BLaER1 treated with 17β-estradiol and CSF1 and Interleukin-3, amounts not matched to agents 10 nM and 100 nM (cell line): ENCODE measurements around the gene EBLN2.

Experiments
- H3K27ac ChIP-seq, 11 experiments: shearing (Covaris generic); formaldehyde crosslinking; 2 replicates each; pipeline ENCODE4 v1.8.1; 2022
- H3K27me3 ChIP-seq, 11 experiments: shearing (Covaris generic); formaldehyde crosslinking; 2 replicates each; pipeline ENCODE4 v1.8.1; 2022
- H3K36me3 ChIP-seq, 11 experiments: shearing (Covaris generic); formaldehyde crosslinking; 2 replicates each; pipeline ENCODE4 v1.8.1; 2022
- H3K4me1 ChIP-seq, 10 experiments: shearing (Covaris generic); formaldehyde crosslinking; 2 replicates each; pipeline ENCODE4 v1.8.1; 2022
- H3K4me2 ChIP-seq, 11 experiments: shearing (Covaris generic); formaldehyde crosslinking; 2 replicates each; pipeline ENCODE4 v1.8.1; 2022
- H3K4me3 ChIP-seq, 10 experiments: shearing (Covaris generic); formaldehyde crosslinking; 2 replicates each; pipeline ENCODE4 v1.8.1; 2022
- H3K9ac ChIP-seq, 11 experiments: shearing (Covaris generic); formaldehyde crosslinking; 2 replicates each; pipeline ENCODE4 v1.8.1; 2022
- H3K9me3 ChIP-seq, 11 experiments: shearing (Covaris generic); formaldehyde crosslinking; replicated peaks in 1 of 11; 2 replicates each; pipeline ENCODE4 v1.8.1; 2022
- H4K20me1 ChIP-seq, 11 experiments: shearing (Covaris generic); formaldehyde crosslinking; 2 replicates each; pipeline ENCODE4 v1.8.1; 2022
- Cebpa-rat ChIP-seq, 11 experiments: shearing (Covaris generic); IDR thresholded peaks; 2 replicates each; pipeline ENCODE4 v1.8.1; 2022

Gene EBLN2

GRCh38 chr3:73061416-73061815, at the start of gene EBLN2:
TSS of gene EBLN2 (plus strand) at chr3:73061659. CDS start at chr3:73062082, 423 bp downstream.
- no peak for TF ChIP-seq Cebpa-rat (IDR thresholded peaks at IDR 0.05)
- Histone ChIP-seq H3K9ac (no peak within 1 kb of the TSS), H3K4me1 (peaks cover 0 to 21% (median 0%) of the 10 kb centered on the region in 10 experiments; a peak in 4 of 20 replicates), H3K27me3 (no peaks in the 10 kb centered on the region), H3K27ac (no peak within 1 kb of the TSS), H3K36me3 (peaks cover 59 to 83% (median 70%) of the 10 kb centered on the region in 11 experiments), H4K20me1 (peaks cover 16 to 70% (median 44%) of the 10 kb centered on the region in 11 experiments; a peak in 21 of 22 replicates), H3K9me3 (no peaks in the 10 kb centered on the region), H3K4me2 (no peak within 1 kb of the TSS), H3K4me3 (no peak within 1 kb of the TSS)

GRCh38 chr3:73018298-73018697, 43.2 kb upstream of the EBLN2 start:
- no peaks in the 10 kb centered on the region for H3K9me3 ChIP-seq
- peaks cover 42 to 94% (median 79%) of the 10 kb centered on the region in 11 experiments for H3K36me3 ChIP-seq
- peaks cover 99 to 100% (median 100%) of the 10 kb centered on the region in 11 experiments; a peak in 20 of 22 replicates for H4K20me1 ChIP-seq

GRCh38 chr3:73018790-73019441, 42.5 kb upstream of the EBLN2 start:
- H3K4me3 ChIP-seq, result no peak overlapping the region
- H3K27ac ChIP-seq, result no peak overlapping the region
- H3K27me3 ChIP-seq, result no peaks in the 10 kb centered on the region
- no peak overlapping the region for H3K9ac ChIP-seq
- no peak for TF ChIP-seq Cebpa-rat (IDR thresholded peaks at IDR 0.05)
- no peak overlapping the region for H3K4me2 ChIP-seq
- peaks cover 0 to 13% (median 0%) of the 10 kb centered on the region in 10 experiments; a peak in 3 of 20 replicates for H3K4me1 ChIP-seq
- no peaks in the 10 kb centered on the region for H3K9me3 ChIP-seq
- peaks cover 42 to 91% (median 74%) of the 10 kb centered on the region in 11 experiments for H3K36me3 ChIP-seq
- H4K20me1 ChIP-seq, result peaks cover 95 to 100% (median 99%) of the 10 kb centered on the region in 11 experiments; a peak in 20 of 22 replicates

More at GRCh38 chr3:73018298-73018697, 43.2 kb upstream of the EBLN2 start:
- H3K9ac ChIP-seq, result no peak overlapping the region
- H3K4me2 ChIP-seq, result no peak overlapping the region
- H3K4me1 ChIP-seq, result peaks cover 0 to 12% (median 0%) of the 10 kb centered on the region in 10 experiments; a peak in 3 of 20 replicates
- H3K4me3 ChIP-seq, result no peak overlapping the region
- H3K27me3 ChIP-seq, result no peaks in the 10 kb centered on the region
- H3K27ac ChIP-seq, result no peak overlapping the region
- TF ChIP-seq Cebpa-rat (IDR thresholded peaks at IDR 0.05), result no peak

- Histone ChIP-seq H3K4me3 (no peak overlapping the region), H3K9ac (peak overlapping the region in 1 of 11 experiments; percentile 3; a peak in 1 of 22 replicates), H3K4me2 (no peak overlapping the region), H3K4me1 (peaks cover 0 to 33% (median 0%) of the 10 kb centered on the region in 10 experiments; a peak in 5 of 20 replicates), H3K9me3 (0 out of 22 replicates have a peak, but pooled peaks cover 0 to 3% (median 0%) of the 10 kb centered on the region in 11 experiments), H3K27me3 (no peaks in the 10 kb centered on the region), H4K20me1 (peaks cover 92 to 100% (median 98%) of the 10 kb centered on the region in 11 experiments; a peak in 20 of 22 replicates), H3K27ac (no peak overlapping the region), H3K36me3 (peaks cover 22 to 84% (median 57%) of the 10 kb centered on the region in 11 experiments; a peak in 21 of 22 replicates)
- TF ChIP-seq Cebpa-rat (IDR thresholded peaks at IDR 0.05), result no peak
These were observed 40.1 kb upstream of the EBLN2 start for GRCh38 chr3:73021301-73021835.

- H4K20me1 ChIP-seq, result peaks cover 92 to 100% (median 98%) of the 10 kb centered on the region in 11 experiments; a peak in 20 of 22 replicates
- no peak overlapping the region for H3K27ac ChIP-seq
- peaks cover 0 to 20% (median 8%) of the 10 kb centered on the region in 11 experiments; a peak in 8 of 22 replicates for H3K9me3 ChIP-seq
- no peaks in the 10 kb centered on the region for H3K27me3 ChIP-seq
- no peak overlapping the region for H3K4me3 ChIP-seq
- TF ChIP-seq Cebpa-rat (IDR thresholded peaks at IDR 0.05), result no peak
- H3K36me3 ChIP-seq, result peaks cover 22 to 86% (median 67%) of the 10 kb centered on the region in 11 experiments
- H3K9ac ChIP-seq, result no peak overlapping the region
- H3K4me1 ChIP-seq, result peaks cover 0 to 24% (median 0%) of the 10 kb centered on the region in 10 experiments; a peak in 4 of 20 replicates
- peak overlapping the region in 1 of 11 experiments; percentile 32; a peak in 1 of 22 replicates for H3K4me2 ChIP-seq
These were observed 36.6 kb upstream of the EBLN2 start for GRCh38 chr3:73024836-73025235.

GRCh38 chr3:73026111-73026759, 35.2 kb upstream of the EBLN2 start:
- H3K9me3 ChIP-seq, result peaks cover 0 to 22% (median 8%) of the 10 kb centered on the region in 11 experiments; a peak in 8 of 22 replicates
- H4K20me1 ChIP-seq, result peaks cover 92 to 100% (median 98%) of the 10 kb centered on the region in 11 experiments; a peak in 20 of 22 replicates
- no peak for TF ChIP-seq Cebpa-rat (IDR thresholded peaks at IDR 0.05)
- H3K27me3 ChIP-seq, result no peaks in the 10 kb centered on the region
- no peak overlapping the region for H3K27ac ChIP-seq
- peaks cover 22 to 89% (median 64%) of the 10 kb centered on the region in 11 experiments for H3K36me3 ChIP-seq
- H3K4me2 ChIP-seq, result no peak overlapping the region
- no peak overlapping the region for H3K4me3 ChIP-seq
- no peak overlapping the region for H3K9ac ChIP-seq
- H3K4me1 ChIP-seq, result peaks cover 0 to 26% (median 0%) of the 10 kb centered on the region in 10 experiments; a peak in 3 of 20 replicates

- Histone ChIP-seq H3K9ac (no peak overlapping the region), H3K27me3 (no peaks in the 10 kb centered on the region), H3K4me3 (no peak overlapping the region), H3K27ac (no peak overlapping the region), H4K20me1 (peaks cover 92 to 100% (median 98%) of the 10 kb centered on the region in 11 experiments; a peak in 20 of 22 replicates), H3K9me3 (peaks cover 0 to 22% (median 8%) of the 10 kb centered on the region in 11 experiments; a peak in 8 of 22 replicates), H3K4me1 (peaks cover 0 to 31% (median 0%) of the 10 kb centered on the region in 10 experiments; a peak in 3 of 20 replicates), H3K36me3 (peaks cover 22 to 89% (median 62%) of the 10 kb centered on the region in 11 experiments), H3K4me2 (no peak overlapping the region)
- no peak for TF ChIP-seq Cebpa-rat (IDR thresholded peaks at IDR 0.05)
These were observed 34.7 kb upstream of the EBLN2 start for GRCh38 chr3:73026760-73027113.

GRCh38 chr3:73028803-73029202, 32.7 kb upstream of the EBLN2 start:
- H3K27ac ChIP-seq, result no peak overlapping the region

More at GRCh38 chr3:73028803-73029202, 32.7 kb upstream of the EBLN2 start:
- Histone ChIP-seq H3K4me3 (no peak overlapping the region), H3K9ac (no peak overlapping the region), H3K4me1 (peaks cover 0 to 37% (median 0%) of the 10 kb centered on the region in 10 experiments; a peak in 5 of 20 replicates), H3K36me3 (peaks cover 17 to 92% (median 62%) of the 10 kb centered on the region in 11 experiments), H4K20me1 (peaks cover 93 to 100% (median 98%) of the 10 kb centered on the region in 11 experiments; a peak in 20 of 22 replicates), H3K9me3 (peaks cover 0 to 22% (median 8%) of the 10 kb centered on the region in 11 experiments; a peak in 8 of 22 replicates), H3K27me3 (no peaks in the 10 kb centered on the region), H3K4me2 (no peak overlapping the region)
- no peak for TF ChIP-seq Cebpa-rat (IDR thresholded peaks at IDR 0.05)
